GM18526 (cell line): Measurements from ENCODE around the gene KANSL1.

Experiments
- POLR2A ChIP-seq: IDR thresholded peaks from 3 replicates; pipeline ENCODE4 v1.6.1; 2011; ENCODE audit not compliant: insufficient read length; ENCODE audit errors: extremely low read depth

Gene KANSL1

DNA sequence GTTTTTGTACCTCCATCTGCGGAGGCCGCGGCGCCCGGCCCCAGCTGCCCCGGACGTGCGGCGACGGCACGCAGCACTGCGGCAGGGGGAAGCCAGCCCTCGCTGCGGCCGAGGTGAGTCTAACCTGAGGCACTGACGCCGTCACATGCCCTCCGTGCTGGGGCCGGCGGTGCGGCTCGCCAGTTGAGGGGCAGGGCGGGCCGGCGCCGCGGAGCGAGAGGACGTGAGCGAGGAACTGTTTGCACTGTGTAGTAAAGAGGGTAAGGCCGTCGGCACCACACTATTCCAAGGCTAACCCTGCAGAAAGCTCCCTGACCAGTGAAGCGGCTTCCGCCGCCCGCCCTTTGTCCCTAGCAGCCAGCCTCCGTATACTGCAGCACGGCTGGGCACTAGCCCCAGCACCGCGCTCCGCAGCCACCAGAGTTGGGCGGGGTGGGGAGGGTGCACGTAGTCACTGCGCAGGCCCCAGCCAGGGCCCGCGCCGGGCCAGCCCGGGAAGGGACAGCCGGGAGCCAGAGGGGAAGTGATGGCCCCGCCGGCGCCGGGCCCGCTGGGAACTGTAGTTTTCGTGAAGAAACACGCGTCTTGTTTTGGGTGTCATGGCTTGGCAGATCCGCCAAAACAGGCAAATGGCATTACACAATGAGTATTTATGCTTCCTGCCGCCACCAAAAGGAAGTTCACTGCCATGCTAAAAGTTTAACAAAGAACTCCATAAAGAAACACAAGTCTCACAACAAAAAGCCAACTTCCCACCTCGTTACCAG is 580 bp upstream of the KANSL1 start:
- TF ChIP-seq POLR2A: peak; percentile 69

DNA sequence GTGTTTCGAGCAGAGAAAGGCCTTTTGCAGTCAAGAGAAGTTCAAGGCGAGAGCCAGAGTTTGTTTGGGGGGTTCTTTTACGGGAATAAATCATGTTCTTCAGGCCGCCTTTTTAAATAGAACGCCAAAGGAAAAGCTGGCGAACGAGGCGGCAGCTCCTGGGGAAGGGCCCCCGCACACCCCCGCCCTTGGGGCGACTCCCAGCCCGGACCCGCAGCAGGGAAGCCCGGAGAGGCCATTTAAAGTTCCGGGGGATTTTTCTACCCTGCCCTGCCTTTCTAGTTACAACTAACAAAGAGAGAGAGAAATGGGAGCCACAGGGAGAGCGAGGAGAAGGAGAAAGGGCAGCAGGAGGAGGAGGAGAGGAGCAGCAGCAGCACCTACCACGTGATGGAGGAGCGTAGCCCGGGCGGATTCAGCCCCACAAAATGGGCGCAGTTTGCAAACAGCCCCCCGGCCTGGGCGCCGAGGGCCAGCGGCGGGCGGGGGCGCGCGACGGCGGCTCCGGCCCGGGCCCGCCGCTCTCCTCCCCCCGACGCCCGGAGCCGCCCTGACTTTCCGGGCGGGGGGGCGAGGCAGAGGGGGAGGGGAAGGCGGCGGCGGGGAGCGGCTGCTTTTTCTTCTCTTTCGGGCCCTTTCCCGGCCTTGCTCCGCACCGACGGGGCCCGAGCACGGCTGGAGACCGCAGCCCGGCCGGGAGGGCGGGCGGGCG is 634 bp downstream of the KANSL1 start:
- TF ChIP-seq POLR2A: no peak

DNA sequence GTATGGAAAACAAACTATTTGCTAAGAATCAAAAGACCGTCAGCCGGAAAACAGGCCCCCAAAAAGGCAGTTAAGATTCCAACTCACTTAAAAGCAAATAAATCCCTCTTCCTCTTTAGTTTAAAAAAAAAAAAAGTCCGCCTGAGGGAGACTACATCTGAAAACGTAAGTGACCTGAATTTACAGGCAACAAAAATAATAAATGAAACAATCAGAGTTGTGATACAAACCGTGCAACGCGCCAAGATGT is 1.1 kb downstream of the KANSL1 start:
- TF ChIP-seq POLR2A: no peak

DNA sequence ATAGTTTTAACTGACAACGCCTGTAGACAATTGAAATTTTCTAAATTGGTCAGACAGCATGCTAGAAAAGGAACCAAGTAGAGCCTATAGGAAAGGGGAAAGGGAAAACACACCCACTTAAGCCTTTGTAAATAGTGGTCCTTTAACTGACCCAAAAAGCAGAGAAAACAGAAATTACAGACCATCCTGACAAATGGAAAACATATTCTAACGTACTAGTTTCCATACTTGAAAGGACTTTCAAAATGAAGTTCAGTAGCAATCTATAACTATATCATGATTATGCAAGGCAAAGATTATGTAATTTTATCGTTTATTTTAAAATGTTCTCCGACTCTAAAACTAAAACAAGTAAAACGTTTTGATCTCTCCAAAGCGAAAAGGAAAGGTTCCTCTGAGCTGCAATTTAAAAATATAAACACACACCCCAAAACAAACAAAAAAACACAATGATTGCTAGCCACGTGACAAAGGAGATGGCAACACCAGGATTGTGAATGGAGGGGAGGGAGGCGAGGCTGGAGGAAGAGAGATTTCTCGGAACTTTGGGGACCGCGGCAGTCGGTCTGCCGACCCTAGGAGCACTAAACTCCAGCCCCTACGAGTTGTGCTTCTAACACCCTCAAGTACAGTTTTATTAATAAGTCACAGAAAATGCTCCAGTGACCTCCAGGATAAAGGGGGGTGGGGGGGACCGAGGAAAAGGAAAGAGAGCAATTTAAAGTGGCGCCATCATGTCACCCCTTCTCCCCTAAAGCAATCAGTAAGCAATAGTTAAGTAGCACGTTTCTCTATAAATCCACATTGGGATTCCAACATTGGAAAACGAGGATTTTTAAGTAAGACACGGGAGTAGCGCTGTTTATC is 1.7 kb downstream of the KANSL1 start:
- no peak for TF ChIP-seq POLR2A

DNA sequence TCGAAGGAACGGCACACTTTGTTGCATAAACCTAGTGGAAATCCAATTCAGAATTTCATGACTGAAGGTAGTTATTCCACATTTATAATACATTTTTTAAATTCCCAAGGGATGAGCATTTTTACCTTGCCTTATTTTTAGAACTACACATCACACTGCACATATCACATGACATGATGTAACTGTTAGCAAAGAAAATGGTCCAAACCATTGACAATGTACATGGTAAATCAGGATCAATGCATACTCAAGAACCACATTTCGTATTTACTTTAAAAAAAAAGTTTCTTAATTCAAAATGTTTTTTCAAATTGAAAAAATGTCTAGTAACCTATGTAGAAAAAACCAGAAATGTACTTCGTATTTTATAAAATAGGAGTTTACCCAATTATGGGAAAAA is 2.5 kb downstream of the KANSL1 start:
- TF ChIP-seq POLR2A: no peak

DNA sequence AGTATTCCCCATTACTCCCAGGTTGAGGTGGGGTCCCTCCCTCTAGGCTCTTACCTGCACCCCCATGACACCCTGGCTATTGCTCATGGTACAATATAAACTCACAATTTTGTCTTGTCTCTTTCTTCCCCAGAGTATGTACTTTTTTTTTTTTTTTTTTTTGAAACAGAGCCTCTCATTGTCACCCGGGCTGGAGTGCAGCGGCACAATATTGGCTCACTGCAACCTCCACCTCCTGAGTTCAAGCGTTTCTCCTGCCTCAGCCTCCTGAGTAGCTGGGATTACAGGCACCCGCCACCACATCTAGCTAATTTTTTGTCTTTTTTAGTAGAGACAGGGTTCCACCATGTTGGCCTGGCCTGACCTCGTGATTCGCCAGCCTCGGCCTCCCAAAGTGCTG is 8.5 kb downstream of the KANSL1 start:
- TF ChIP-seq POLR2A: no peak

DNA sequence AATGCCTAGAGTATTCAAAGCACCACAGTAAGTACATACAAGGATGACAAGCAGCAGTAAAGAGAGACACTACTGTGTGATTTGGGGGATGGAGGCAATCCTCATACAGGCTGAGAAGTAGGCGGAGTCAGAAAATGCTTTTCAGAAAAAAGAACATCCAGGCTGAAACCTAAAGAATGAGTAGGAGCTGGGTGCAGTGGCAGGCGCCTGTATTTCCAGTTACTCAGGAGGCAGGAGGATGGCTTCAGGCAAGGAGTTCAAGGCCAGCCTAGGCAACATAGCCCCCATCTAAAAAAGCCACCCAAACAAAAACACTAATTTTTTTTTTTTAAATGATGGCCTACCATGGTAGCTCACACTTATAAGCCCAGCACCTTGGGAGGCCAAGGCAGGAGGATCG is 10.3 kb downstream of the KANSL1 start:
- no peak for TF ChIP-seq POLR2A

DNA sequence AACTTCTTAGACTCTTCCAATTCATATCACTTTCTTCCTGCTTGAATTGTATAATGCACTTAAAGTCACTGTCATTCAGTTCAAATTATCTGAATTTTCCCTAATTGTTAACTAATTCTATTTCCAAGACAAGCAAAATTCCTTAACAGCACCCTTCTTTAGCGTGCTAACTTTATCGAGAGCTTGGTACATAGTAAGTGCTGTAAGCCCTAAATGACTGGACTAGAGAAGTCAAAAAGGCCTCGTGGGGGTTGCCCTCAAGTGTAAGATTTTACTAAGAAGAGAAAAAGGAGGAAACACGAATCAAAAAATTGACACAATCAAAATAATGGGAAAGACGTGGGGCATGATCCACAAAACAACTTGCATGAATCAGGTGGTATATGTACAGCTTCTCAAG is 11.3 kb downstream of the KANSL1 start:
- no peak for TF ChIP-seq POLR2A

DNA sequence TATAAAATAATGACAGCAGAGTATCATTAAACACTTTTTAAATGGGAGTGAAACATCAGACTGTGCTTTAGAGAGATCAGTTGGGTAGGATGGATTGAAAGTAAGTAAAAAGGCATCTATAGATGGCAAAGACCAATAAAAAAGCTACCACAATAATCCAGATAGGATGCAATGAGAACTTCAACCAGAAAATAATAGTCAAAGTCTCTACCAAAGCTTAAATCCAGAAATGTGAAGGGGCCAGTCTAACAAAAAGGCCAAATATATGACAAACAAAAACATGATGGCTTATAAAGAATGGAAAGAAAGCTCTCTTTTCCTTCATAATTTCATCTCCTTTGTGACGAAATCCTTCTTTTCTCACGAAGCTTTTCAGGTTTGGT is 12.3 kb downstream of the KANSL1 start:
- no peak for TF ChIP-seq POLR2A

DNA sequence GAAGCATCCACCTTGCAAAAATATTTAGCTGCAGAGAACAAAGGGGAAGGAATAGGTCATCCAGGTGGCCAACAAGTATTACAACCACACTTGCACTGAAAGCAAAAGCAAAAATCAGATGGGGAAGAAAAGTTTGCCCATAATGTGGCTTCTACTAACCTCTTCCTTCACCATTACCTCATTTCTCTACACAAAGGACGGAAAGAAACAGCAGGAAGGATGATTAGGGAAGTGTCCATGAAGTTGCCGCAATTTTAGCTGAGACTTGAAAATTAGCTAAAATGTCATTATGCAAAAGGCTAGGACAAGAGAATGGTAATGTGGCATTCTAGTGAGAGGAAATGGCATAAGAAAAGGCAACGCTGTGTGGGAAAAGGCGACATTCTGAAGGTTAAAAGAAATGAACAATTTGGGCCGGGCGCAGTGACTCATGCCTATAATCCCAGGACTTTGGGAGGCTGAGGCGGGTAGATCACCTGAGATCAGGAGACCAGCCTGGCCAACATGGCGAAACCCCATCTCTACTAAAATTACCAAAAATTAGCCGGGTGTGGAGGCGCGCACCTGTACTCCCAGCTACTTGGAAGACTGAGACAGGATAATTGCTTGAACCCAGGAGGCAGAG is 13.7 kb downstream of the KANSL1 start:
- no peak for TF ChIP-seq POLR2A

DNA sequence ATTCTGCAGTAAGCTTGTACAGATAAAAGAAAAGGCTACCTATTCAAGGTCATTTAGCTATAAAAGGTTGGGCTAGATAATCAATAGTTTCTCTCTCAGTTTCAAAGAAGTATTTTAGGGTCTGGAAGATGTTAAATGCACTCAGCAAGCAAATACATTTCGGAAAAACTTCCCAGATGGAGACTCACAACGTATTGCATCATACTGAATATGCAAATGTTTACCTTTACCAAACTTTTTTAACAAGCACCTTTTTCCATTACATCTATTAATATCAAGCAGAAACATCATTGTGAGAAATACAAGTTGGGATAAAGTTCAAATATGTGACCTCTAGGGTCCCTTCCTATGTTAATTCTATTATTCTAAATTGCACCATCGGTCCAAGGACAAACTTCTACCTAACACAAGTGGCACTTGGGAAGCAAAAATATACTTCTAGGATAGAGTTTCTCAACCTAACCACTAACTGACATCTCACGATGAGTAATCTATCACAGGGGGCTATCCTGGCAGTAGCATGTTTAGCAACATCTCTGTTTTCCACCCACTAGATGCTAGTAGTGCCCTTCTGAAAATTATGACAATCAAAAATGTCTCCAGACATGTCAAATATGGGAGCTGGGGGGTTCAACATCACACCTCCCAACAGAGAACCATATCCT is 14.5 kb downstream of the KANSL1 start:
- no peak for TF ChIP-seq POLR2A

DNA sequence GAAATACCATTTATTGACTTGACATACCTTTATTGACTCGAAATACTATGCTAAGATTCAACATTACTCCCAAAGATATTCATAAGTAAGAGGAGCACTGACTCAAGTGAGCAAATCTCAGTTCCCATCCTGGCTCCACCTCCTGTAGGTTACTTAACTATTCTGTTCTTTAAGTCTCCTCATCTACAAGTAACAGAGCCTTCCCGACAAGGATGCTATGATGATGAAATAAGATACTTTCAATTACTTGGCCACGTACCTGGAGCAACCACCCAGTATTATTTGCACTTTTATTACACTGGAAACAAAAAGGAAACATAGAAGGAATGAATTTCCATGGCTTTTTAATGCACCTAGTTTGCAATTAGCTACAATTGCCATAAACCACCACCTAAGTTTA is 16.3 kb downstream of the KANSL1 start:
- no peak for TF ChIP-seq POLR2A

DNA sequence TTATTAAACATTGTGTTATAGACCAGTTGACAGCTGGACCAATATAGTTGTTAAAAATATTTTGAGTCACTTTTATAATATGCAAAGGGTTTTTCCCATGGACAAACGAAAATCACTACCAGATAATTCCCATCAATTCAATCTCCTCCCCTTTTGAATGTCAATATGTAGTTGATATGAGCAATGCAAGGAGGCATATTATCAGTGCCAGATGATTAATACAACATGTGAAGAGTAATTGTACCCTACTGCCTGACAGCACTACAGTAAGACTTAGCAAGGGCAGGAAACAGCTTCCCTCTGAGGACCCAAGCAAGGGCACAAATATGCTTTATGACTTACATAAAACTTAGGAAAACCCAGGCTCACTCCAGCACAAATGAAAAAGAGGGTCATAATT is 17.3 kb downstream of the KANSL1 start:
- TF ChIP-seq POLR2A: no peak

DNA sequence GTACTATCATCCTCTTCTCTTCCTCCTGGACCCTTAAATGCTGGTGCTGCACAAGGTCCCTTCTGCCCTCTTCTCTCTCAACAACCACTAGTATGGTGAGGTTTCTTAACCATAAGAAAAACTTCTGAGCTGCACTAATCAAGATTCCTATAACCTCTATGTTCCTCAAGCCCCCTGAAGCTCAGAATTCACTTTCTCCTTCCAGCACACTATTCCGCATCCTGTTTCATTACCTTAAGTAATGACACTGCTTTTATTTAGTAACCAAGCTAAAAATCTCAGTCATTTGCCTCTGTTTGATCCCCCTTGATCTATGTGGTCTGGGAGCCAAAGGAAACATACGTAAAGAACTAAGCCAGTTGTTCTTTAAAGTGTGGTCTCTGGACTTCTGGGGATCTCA is 20.1 kb downstream of the KANSL1 start:
- TF ChIP-seq POLR2A: no peak

DNA sequence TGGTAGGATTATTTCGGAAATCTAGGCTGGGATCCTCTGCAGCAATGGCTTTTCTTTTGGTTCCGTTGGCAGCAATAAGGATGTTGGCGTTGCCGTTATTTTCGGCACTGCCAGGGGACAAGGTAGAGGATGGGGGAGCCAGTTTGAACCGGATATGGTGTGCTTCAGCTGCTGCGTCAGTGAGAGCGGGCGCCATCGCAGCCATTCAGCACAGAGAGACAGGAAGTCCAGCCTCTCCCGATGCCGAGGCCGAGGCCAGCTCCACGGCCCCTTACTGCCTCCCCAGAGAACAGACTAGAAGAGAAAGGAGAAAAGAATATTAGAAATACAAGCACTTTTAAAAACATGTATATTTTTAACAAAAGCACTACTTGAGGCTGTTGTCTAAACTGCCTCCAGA is 21.3 kb downstream of the KANSL1 start:
- TF ChIP-seq POLR2A: no peak
